SK-N-SH (cell line): ENCODE data around the gene MTHFS. TPM values are rescaled to one million over a fixed set of nuclear protein-coding genes. Genes with fewer than 3 reads are reported as not detected.
"Not testable (repeated sequence)": the region's sequence is repeated elsewhere in the genome, so short reads cannot be mapped to it uniquely, and the experiment has no call there.

Experiments
- CTCF ChIA-PET: fragments of 300-600, 350-600 bp; formaldehyde crosslinking; extraction: SDS; loops from one replicate; lab custom pipeline; 2021; lab: Yijun Ruan, JAX
- POLR2A ChIA-PET: fragments of 350-600 bp; sonication (Branson Sonifier 250); formaldehyde crosslinking; extraction: SDS; loops from one replicate; lab custom pipeline; 2020; ENCODE audit warnings: antibody characterized with exemption, inconsistent platforms; lab: Yijun Ruan, JAX
- DNase-seq: peaks from one replicate; pipeline ENCODE4 v3.0.0; 2012
- H2AFZ ChIP-seq: fragments of 200-600 bp; sonication (generic); 2 replicates; pipeline ENCODE4 v1.8.1; 2016; ENCODE audit warnings: antibody characterized with exemption, mild to moderate bottlenecking, low read depth
- H3F3A ChIP-seq: fragments of 200-600 bp; sonication (generic); replicated peaks from 2 replicates; pipeline ENCODE3; 2016; ENCODE audit warnings: antibody characterized with exemption, mild to moderate bottlenecking; ENCODE audit not compliant: insufficient read depth
- H3K27ac ChIP-seq, 2 experiments: fragments of 200-500 bp in 1 of 2; fragments of 200-600 bp in 1 of 2; sonication (Bioruptor generic) in 1 of 2; sonication (generic), shearing (Covaris generic) in 1 of 2; 2 replicates each; pipeline versions ENCODE4 v1.5.1 to v1.6.1; 2014 to 2016; ENCODE audit warnings: low read depth in 2 of 2, inconsistent platforms in 1 of 2, low read length in 1 of 2, mild to moderate bottlenecking in 1 of 2, mixed read lengths in 1 of 2
- H3K27me3 ChIP-seq: fragments of 200-600 bp; sonication (generic), shearing (Covaris generic); 2 replicates; pipeline ENCODE4 v1.6.1; 2016; ENCODE audit warnings: mixed run types; ENCODE audit not compliant: insufficient read depth
- H3K36me3 ChIP-seq, 2 experiments: fragments of 200-500 bp in 1 of 2; fragments of 200-600 bp in 1 of 2; sonication (Bioruptor generic) in 1 of 2; sonication (generic) in 1 of 2; replicated peaks in 1 of 2; 2 replicates each; pipeline versions ENCODE3 to v1.5.1; 2014 to 2016; ENCODE audit warnings: low read length in 1 of 2, mild to moderate bottlenecking in 1 of 2; ENCODE audit not compliant: insufficient read depth in 2 of 2, control insufficient read depth in 1 of 2
- H3K4me1 ChIP-seq, 2 experiments: fragments of 200-500 bp in 1 of 2; fragments of 200-600 bp in 1 of 2; sonication (Bioruptor generic) in 1 of 2; sonication (generic), shearing (Covaris generic) in 1 of 2; 2 replicates each; pipeline versions ENCODE4 v1.5.1 to v1.6.1; 2014 to 2016; ENCODE audit warnings: low read depth in 1 of 2, low read length in 1 of 2, mixed run types in 1 of 2; ENCODE audit not compliant: insufficient read depth in 2 of 2, control insufficient read depth in 1 of 2
- H3K4me2 ChIP-seq: fragments of 200-600 bp; sonication (generic), shearing (Covaris generic); 2 replicates; pipeline ENCODE4 v1.6.1; 2017; ENCODE audit warnings: mixed run types
- H3K4me3 ChIP-seq, 2 experiments: fragments of 200-500 bp in 1 of 2; fragments of 200-600 bp in 1 of 2; sonication (Bioruptor generic) in 1 of 2; sonication (generic), shearing (Covaris generic) in 1 of 2; 2 replicates each; pipeline versions ENCODE4 v1.5.1 to v1.8.1; 2014 to 2016; ENCODE audit warnings: low read depth in 2 of 2, inconsistent platforms in 1 of 2, low read length in 1 of 2, mild to moderate bottlenecking in 1 of 2, mixed read lengths in 1 of 2, moderate library complexity in 1 of 2
- H3K79me2 ChIP-seq: fragments of 200-600 bp; sonication (generic); 2 replicates; pipeline ENCODE4 v1.8.1; 2017; ENCODE audit warnings: mild to moderate bottlenecking; ENCODE audit not compliant: insufficient read depth
- H3K9ac ChIP-seq: fragments of 200-600 bp; sonication (generic); 2 replicates; pipeline ENCODE4 v1.6.1; 2017; ENCODE audit warnings: mixed run types
- H3K9me2 ChIP-seq: fragments of 200-600 bp; sonication (generic); 2 replicates; pipeline ENCODE4 v1.6.1; 2017; ENCODE audit warnings: mixed run types
- H3K9me3 ChIP-seq: fragments of 200-600 bp; sonication (generic); 2 replicates; pipeline ENCODE4 v1.6.1; 2017; ENCODE audit warnings: mixed run types, mild to moderate bottlenecking, moderate library complexity
- H4K20me1 ChIP-seq: fragments of 200-600 bp; sonication (generic); 2 replicates; pipeline ENCODE4 v1.6.1; 2017; ENCODE audit warnings: mild to moderate bottlenecking, mixed run types; ENCODE audit not compliant: insufficient read depth
- CHD2 ChIP-seq: fragments of 150-350 bp; IDR thresholded peaks from 2 replicates; pipeline ENCODE4 v1.6.1; 2018; ENCODE audit warnings: low read length; ENCODE audit not compliant: partially characterized antibody
- ELF1 ChIP-seq: IDR thresholded peaks from 2 replicates; pipeline ENCODE4 v1.4.0; 2012
- EP300 ChIP-seq, 2 experiments: IDR thresholded peaks; 2 replicates each; pipeline versions ENCODE4 v1.4.0 to v1.6.1; 2012; ENCODE audit warnings: borderline replicate concordance in 1 of 2, low read depth in 1 of 2, low read length in 1 of 2
- FOXJ3 ChIP-seq: sonication (generic); formaldehyde crosslinking; IDR thresholded peaks from 2 replicates; pipeline ENCODE4 v1.5.1; 2020; ENCODE audit warnings: mild to moderate bottlenecking, missing genetic modification reagents
- GABPA ChIP-seq: IDR thresholded peaks from 2 replicates; pipeline ENCODE4 v1.4.0; 2012; ENCODE audit warnings: low read depth, mild to moderate bottlenecking
- IRF3 ChIP-seq: fragments of 150-350 bp; IDR thresholded peaks from 2 replicates; pipeline ENCODE4 v1.6.1; 2016; ENCODE audit warnings: mild to moderate bottlenecking, low read depth, low read length
- MAX ChIP-seq: IDR thresholded peaks from 2 replicates; pipeline ENCODE4 v1.4.0; 2012; ENCODE audit warnings: low read depth
- MEF2A ChIP-seq: IDR thresholded peaks from 2 replicates; pipeline ENCODE4 v1.4.0; 2012; ENCODE audit warnings: low read depth, borderline replicate concordance
- NFIC ChIP-seq: IDR thresholded peaks from 2 replicates; pipeline ENCODE4 v1.4.0; 2012; ENCODE audit warnings: borderline replicate concordance
- NRF1 ChIP-seq: IDR thresholded peaks from 2 replicates; pipeline ENCODE4 v1.6.1; 2012; ENCODE audit warnings: low read depth, mild to moderate bottlenecking, low read length
- RAD21 ChIP-seq: IDR thresholded peaks from 2 replicates; pipeline ENCODE4 v1.6.1; 2012; ENCODE audit warnings: mild to moderate bottlenecking, low read length
- SIN3A ChIP-seq: IDR thresholded peaks from 2 replicates; pipeline ENCODE4 v1.6.1; 2012; ENCODE audit warnings: low read depth, mild to moderate bottlenecking, low read length, moderate library complexity, borderline replicate concordance
- SMC3 ChIP-seq: IDR thresholded peaks from 2 replicates; pipeline ENCODE4 v1.6.1; 2012; ENCODE audit warnings: low read depth, low read length, improper control_type of control experiment
- TCF12 ChIP-seq: IDR thresholded peaks from 2 replicates; pipeline ENCODE4 v1.4.0; 2012
- WGBS: methylation state at CpG from one replicate; pipeline ENCODE4 v1.1.6; 2017; ENCODE audit warnings: low lambda C conversion rate; 5-methylcytosine and 5-hydroxymethylcytosine counted together
- polyA plus RNA-seq, 3 experiments: library from polyadenylated mRNA; depleted of rRNA; stranded (reverse); fragments of >200 nt; gene quantifications; 2 replicates each; pipeline ENCODE4 v1.2.3, GENCODE V29; 2012
- TF ChIP-seq, protein P1 (sequence below): IDR thresholded peaks from 2 replicates; pipeline ENCODE4 v1.6.1; 2012; ENCODE audit warnings: mild to moderate bottlenecking, low read depth, low read length, moderate library complexity

Gene MTHFS
- polyA plus RNA-seq, 1 of the 3 experiments (the other 2 are of a cell fraction) = 21.9 TPM

GRCh38 chr15:79903144-79903543 lies 6.3 kb upstream of the MTHFS start:
- POLR2A ChIA-PET = no interaction called here
- Histone ChIP-seq H3K27me3 (no peaks in the 10 kb centered on the region), H2AFZ (no peak overlapping the region), H3K36me3 (peaks cover 11 to 16% of the 10 kb centered on the region in 2 experiments), H3K9ac (no peak overlapping the region), H3F3A (peaks cover 4% of the 10 kb centered on the region), H3K4me2 (no peak overlapping the region), H3K27ac (no peak overlapping the region), H3K4me3 (no peak overlapping the region), H3K9me2 (no peaks in the 10 kb centered on the region), H3K9me3 (no peaks in the 10 kb centered on the region), H3K4me1 (peaks cover 0 to 3% of the 10 kb centered on the region in 2 experiments; a peak in 1 of 4 replicates), H3K79me2 (0 out of 2 replicates have a peak, but pooled peaks cover 4% of the 10 kb centered on the region), H4K20me1 (no peaks in the 10 kb centered on the region)
- DNase-seq = no peak
- TF ChIP-seq EP300 (IDR thresholded peaks at IDR 0.05; ENCODE audit: borderline replicate concordance in 1 of 2, low read depth in 1 of 2, low read length in 1 of 2) (no peak), CHD2 (no peak), NRF1 (no peak), ELF1 (no peak), RAD21 (no peak), FOXJ3 (CRISPR knock-in tag) (no peak)
- TF ChIP-seq, protein P1, sequence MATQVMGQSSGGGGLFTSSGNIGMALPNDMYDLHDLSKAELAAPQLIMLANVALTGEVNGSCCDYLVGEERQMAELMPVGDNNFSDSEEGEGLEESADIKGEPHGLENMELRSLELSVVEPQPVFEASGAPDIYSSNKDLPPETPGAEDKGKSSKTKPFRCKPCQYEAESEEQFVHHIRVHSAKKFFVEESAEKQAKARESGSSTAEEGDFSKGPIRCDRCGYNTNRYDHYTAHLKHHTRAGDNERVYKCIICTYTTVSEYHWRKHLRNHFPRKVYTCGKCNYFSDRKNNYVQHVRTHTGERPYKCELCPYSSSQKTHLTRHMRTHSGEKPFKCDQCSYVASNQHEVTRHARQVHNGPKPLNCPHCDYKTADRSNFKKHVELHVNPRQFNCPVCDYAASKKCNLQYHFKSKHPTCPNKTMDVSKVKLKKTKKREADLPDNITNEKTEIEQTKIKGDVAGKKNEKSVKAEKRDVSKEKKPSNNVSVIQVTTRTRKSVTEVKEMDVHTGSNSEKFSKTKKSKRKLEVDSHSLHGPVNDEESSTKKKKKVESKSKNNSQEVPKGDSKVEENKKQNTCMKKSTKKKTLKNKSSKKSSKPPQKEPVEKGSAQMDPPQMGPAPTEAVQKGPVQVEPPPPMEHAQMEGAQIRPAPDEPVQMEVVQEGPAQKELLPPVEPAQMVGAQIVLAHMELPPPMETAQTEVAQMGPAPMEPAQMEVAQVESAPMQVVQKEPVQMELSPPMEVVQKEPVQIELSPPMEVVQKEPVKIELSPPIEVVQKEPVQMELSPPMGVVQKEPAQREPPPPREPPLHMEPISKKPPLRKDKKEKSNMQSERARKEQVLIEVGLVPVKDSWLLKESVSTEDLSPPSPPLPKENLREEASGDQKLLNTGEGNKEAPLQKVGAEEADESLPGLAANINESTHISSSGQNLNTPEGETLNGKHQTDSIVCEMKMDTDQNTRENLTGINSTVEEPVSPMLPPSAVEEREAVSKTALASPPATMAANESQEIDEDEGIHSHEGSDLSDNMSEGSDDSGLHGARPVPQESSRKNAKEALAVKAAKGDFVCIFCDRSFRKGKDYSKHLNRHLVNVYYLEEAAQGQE = no peak
- WGBS = 92% methylated on average over 2 of the region's 2 CpGs
- CTCF ChIA-PET = no interaction called here

GRCh38 chr15:79901958-79902357 lies 5.1 kb upstream of the MTHFS start:
- TF ChIP-seq MEF2A (no peak), SIN3A (no peak), NFIC (no peak), MAX (no peak), TCF12 (no peak), SMC3 (no peak), IRF3 (no peak), GABPA (no peak)
- CTCF ChIA-PET = interaction anchor here (0.6 kb wide), 1 partner anchor 644 kb away, joined by 3 read pairs; no protein-coding TSS in a partner anchor
- Histone ChIP-seq H3K4me1 (peaks cover 0 to 3% of the 10 kb centered on the region in 2 experiments; a peak in 1 of 4 replicates), H3K9ac (no peak overlapping the region), H3K36me3 (peaks cover 14 to 16% of the 10 kb centered on the region in 2 experiments), H3K27ac (no peak overlapping the region), H3K9me3 (no peaks in the 10 kb centered on the region), H3K79me2 (0 out of 2 replicates have a peak, but pooled peaks cover 4% of the 10 kb centered on the region), H3K9me2 (no peaks in the 10 kb centered on the region), H3K4me2 (no peak overlapping the region), H3F3A (peaks cover 4% of the 10 kb centered on the region), H2AFZ (no peak overlapping the region), H4K20me1 (no peaks in the 10 kb centered on the region), H3K4me3 (no peak overlapping the region), H3K27me3 (no peaks in the 10 kb centered on the region)
- POLR2A ChIA-PET = no interaction called here
- DNase-seq = no peak
- WGBS = 91% methylated on average over 1 of the region's 1 CpG

GRCh38 chr15:79900818-79901378 lies 4.1 kb upstream of the MTHFS start:
- H3K9me2 ChIP-seq, DNase-seq, CTCF ChIA-PET, H3K9ac ChIP-seq, H3K4me3 ChIP-seq, H3K9me3 ChIP-seq, H3K27ac ChIP-seq, H4K20me1 ChIP-seq, H3K4me2 ChIP-seq, H3F3A ChIP-seq, H3K27me3 ChIP-seq, H3K79me2 ChIP-seq, POLR2A ChIA-PET, H3K4me1 ChIP-seq, H2AFZ ChIP-seq: not testable (repeated sequence)
- 90% methylated on average over 4 of the region's 4 CpGs for WGBS
- H3K36me3 ChIP-seq = peaks cover 12 to 16% of the 10 kb centered on the region in 2 experiments
